Measurements from ENCODE around the gene WDR55.
"Not testable (repeated sequence)": the region's sequence is repeated elsewhere in the genome, so short reads cannot be mapped to it uniquely, and the experiment has no call there.

WDR55 gene, protein sequence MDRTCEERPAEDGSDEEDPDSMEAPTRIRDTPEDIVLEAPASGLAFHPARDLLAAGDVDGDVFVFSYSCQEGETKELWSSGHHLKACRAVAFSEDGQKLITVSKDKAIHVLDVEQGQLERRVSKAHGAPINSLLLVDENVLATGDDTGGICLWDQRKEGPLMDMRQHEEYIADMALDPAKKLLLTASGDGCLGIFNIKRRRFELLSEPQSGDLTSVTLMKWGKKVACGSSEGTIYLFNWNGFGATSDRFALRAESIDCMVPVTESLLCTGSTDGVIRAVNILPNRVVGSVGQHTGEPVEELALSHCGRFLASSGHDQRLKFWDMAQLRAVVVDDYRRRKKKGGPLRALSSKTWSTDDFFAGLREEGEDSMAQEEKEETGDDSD

DNA sequence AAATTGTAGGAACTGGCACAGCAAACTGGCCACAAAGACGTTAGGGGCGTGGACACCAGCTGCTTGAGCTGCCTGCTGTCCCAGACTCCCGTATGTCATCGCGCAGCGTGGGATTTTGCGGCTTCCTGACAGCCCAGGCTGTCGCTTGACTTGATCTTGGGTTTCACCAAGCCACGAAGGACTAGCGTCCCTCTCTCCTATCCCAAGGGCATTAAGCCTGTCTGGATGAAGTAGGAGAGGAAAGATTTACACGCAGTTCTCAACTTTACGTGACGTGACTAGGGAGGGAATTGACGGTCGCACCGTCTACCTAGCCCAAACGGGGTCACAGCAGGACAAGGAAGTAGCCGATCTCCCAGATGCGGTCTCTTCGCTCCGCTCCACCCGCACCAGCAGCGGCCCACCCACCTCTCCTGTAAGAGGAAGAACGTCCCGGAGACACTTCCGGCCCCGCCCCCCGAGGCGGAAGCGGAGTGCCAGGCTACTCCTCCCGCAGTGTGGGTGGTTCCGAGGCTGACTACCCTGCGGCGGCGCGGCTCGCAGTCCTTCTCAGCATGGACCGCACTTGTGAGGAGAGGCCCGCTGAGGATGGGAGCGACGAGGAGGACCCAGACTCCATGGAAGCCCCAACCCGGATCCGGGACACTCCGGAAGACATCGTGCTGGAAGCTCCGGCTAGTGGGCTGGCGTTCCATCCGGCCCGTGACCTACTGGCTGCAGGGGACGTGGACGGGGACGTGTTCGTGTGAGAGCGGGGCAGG, at the start of gene WDR55:
TSS of gene WDR55 (plus strand) at position 546 of the 761 bp plus-strand sequence. CDS start at position 555, 9 bp downstream.
- peak; percentile 88 for DNase-seq (ENCODE audit: low read depth)

DNA sequence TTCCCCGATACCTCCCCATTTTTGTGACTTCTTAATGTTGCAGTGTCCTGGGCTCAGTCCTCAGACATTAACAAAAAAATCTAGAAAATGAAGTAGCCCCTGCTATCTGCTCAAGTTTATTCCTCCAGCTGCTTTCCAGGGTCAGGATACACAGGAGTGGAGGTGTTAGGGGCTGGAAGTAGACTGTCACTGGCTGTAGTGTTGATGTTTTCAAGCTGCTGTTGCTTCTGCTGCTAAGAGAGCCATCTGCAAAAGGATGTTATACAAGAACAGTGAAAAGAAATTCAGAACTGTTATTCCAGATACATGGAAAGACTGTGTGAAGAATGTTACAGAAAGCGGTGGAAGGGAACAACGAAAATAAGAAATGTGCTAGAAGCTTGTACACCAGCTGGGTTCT, 42.4 kb upstream of the WDR55 start:
- no peak for DNase-seq (ENCODE audit: low read depth)

DNA sequence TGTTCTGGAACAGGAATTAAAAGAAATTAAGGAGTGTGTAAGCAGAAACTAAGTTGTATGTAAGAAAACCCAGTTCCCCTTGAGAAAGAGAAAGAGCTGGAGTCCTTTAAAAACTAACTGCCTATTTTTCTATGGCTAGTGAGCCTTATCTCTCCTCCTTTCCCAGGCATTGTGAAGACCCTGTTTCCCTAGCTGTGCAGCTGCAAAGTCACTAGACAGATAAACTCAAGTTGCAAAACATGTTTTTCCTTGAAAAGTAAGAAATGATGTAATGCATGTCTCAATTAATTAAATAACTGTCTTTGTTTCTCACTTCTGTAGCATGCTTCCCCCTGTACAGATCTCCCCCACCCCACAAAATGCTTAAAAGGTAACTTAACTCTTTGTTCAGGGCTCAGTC, 41.6 kb upstream of the WDR55 start:
- DNase-seq (ENCODE audit: low read depth): peak; percentile 55

DNA sequence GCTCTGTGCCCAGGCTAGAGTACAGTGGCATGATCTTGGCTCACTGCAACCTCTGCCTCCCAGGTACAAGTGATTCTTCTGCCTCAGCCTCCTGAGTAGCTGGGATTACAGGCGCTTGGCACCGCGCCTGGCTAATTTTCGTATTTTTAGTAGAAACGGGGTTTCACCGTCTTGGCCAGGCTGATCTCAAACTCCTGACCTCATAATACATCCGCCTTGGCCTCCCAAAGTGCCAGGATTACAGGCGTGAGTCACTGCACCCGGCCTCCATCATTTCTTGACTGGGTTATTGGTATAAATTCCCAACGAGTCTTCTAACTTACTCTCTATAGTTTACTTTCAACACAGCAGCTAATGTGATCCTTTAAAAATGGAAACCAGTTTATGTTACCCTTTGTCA, 39.8 kb upstream of the WDR55 start:
- not testable (repeated sequence) for DNase-seq (ENCODE audit: low read depth)

DNA sequence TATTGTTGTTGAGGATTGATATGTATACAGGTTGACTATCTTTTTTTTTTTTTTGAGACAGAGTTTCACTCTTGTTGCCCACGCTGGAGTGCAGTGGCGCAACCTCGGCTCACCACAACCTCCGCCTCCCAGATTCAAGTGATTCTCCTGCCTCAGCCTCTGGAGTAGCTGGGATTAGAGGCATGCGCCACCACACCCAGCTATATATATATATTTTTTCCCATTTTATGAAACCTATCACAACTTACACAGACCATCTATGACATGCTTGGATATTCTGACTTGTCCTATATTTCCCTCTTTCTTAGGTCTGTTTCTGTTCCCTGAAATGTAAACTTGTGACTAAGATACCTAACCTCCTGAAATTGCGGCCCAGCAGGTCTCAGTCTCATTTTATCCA, 36.7 kb upstream of the WDR55 start:
- DNase-seq (ENCODE audit: low read depth): no peak

DNA sequence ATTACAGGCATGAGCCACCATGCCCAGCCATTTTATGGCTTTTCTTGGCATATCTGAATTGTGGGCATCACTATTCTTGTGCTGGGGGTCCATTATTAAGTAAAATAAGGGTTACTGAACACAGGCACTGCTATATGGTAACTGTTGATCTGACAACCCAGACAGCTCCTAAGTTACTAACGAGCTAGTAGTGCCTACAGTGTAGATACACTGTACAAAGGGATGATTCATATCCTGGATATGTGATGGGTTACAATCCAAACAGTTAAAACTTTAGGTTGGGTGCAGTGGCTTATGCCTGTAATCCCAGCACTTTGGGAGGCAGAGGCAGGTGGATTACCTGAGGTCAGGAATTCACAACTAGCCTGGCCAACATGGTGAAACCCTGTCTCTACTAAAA, 36.0 kb upstream of the WDR55 start:
- no peak for DNase-seq (ENCODE audit: low read depth)

DNA sequence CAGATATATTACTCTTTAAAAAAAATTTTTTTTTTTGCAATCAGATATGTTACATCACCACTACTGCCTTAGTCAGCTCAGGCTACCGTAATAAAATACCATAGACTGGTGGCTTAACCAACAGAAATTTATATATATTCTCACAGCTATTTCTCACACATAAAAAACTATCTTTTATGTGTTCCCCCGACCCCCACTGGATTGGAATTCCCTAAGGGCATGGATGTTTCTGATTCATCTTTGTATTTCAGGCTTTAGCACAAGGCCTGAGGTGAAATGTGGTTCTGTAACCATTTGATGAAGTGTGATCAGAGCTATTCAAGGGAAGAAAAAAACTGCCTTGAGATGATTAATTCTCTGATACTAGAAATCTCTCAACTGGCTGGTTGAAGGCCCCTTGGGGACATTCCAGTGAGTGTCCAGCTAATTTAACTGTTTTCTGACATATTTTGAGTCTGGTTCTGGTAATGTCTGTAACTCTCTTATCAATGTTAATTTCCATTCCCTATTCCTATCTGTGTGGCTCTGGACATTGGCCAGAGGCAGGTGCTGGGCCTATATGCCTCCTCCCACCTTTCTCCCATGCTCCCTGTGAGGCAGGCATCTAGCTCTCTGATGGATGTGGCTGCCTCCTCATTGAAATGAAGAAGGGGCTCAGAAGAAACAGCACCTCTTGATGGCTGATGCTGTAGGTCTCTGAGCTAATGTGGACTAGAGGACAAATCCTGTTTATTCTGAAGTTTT, 34.2 kb upstream of the WDR55 start:
- peak; percentile 47 for DNase-seq (ENCODE audit: low read depth)

DNA sequence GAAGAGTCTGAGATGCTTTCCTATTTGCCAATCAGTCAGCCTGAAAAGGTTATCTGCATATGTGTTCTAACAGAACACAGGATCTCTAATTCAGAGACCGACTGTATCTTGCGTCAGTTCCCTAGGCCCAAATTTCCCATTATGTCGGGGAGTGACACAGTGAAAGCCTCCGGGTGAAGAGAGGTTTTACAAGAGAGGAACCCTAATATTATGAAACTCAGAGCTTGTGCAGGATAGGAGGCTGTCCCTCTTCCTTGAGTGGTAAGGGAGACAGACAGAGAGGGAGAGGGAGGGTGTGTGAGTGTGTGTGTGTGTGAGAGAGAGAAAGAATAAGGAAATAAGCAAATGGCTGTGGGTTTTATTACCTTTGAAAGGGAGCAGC, 33.7 kb upstream of the WDR55 start:
- no peak for DNase-seq (ENCODE audit: low read depth)

DNA sequence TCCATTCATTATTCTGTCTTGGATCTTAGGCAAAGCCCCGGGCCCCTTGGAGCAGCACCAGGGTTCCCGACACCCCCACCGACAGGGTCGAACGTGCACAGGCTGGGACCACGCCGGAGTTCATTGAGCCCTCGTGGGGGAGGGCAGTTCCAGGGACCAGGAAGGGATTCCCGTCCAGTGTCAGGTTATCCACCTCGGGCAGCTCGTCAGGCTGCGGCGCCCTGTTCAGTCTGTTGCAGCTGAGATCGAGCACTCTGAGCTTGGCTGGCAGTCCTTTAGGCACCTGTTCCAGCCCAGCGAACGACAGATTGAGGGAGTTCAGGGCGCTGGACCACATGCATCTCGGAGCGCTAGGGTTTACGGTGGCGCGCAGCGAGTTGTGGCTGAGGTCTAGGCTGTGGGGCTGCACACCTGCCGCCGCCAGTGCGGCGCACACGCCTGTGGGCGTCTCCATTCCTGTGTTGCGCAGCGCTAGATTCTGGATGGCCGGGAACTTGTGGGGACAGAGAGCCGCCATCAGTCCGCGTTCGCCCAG, 32.8 kb upstream of the WDR55 start:
- DNase-seq (ENCODE audit: low read depth): no peak

DNA sequence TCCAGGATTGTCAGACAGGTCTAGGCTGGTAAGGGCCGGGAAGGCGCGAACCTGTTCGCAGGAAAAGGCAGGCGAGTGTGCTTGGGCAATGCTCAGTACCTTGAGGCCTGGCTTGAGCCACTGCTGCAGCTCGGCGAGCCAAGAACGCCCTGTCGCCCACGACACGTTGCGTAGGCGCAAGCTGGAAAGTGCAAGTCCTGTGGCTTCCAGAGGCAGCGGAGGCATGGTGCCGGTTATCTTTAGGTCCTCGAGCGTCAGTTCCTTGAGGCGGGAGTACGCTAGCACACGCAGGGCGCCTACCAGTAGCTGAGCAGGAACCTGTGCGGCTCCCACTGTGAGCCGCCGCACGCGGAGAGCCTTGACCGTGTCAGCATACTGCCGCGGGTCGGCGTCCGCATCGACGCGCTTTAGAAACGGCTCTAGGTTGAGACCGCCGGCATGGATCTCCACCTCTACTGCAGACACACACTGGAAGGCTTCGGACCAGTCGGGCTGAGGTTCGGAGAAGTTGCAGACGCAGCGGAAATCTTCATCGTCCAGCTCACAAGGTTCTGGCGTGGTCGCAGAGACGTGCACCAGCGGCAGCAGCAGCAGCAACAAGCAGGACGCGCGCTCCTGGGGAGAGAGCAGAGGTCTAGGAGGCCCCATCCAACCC, 32.2 kb upstream of the WDR55 start:
- peak; percentile 48 for DNase-seq (ENCODE audit: low read depth)

DNA sequence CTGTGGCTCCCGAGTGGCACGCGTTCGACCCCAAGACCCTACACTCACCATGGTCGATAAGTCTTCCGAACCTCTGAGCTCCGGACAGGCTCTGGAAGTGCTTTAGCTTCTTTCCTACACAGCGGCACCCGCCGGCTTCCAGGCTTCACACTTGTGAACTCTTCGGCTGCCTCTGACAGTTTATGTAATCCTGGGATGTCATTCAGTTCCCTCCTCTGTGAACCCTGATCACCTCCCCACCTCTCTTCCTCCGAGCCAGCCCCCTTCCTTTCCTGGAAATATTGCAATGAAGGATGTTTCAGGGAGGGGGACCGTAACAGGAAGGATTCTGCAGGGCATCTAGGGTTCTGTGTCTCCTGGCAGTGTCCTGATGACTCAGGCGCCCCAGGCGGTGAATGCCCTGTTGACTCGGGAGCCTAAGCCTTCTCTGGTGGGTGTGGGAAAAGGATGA, 31.7 kb upstream of the WDR55 start, which contains the start of gene CD14:
TSS of gene CD14 (minus strand) at position 155 of the 451 bp plus-strand sequence. CDS start at position 51, 104 bp downstream.
- peak; percentile 53 for DNase-seq (ENCODE audit: low read depth)

DNA sequence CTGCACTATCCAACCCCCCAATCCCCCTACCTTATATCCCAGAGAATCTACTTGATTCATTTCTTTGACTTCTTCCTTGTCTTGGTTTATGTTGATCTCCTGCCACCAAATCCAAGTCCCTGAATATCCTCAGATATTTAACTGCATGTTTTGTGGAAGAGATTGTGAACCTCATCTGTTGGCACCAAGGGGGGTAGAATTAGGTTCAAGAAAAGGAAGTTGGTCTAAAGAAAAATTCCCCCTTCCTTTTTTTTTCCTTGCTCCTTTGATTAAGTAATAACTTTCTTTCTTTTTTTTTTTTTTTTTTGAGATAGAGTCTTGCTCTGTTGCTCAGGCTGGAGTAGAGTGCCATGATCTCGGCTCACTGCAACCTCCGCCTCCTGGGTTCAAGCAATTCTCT, 31.2 kb upstream of the WDR55 start:
- no peak for DNase-seq (ENCODE audit: low read depth)

DNA sequence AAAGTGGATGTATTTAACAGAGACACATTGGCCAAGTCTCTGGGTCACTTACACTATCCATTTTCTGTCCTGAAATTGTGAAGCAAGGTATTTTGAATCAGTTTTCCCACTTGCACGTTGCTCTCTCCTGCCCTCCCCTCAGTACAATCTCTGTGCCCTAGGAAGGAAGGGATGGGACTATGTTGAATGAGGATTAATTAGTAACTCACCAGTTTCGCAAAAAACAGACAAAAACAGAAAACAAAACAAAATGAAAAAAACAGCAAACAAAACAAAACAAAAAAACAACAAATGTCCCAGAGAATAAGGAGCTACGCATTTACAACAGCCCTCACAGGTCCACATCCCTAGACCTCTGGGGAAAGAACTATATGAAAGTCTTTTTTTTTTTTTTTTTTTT, 30.6 kb upstream of the WDR55 start:
- no peak for DNase-seq (ENCODE audit: low read depth)

DNA sequence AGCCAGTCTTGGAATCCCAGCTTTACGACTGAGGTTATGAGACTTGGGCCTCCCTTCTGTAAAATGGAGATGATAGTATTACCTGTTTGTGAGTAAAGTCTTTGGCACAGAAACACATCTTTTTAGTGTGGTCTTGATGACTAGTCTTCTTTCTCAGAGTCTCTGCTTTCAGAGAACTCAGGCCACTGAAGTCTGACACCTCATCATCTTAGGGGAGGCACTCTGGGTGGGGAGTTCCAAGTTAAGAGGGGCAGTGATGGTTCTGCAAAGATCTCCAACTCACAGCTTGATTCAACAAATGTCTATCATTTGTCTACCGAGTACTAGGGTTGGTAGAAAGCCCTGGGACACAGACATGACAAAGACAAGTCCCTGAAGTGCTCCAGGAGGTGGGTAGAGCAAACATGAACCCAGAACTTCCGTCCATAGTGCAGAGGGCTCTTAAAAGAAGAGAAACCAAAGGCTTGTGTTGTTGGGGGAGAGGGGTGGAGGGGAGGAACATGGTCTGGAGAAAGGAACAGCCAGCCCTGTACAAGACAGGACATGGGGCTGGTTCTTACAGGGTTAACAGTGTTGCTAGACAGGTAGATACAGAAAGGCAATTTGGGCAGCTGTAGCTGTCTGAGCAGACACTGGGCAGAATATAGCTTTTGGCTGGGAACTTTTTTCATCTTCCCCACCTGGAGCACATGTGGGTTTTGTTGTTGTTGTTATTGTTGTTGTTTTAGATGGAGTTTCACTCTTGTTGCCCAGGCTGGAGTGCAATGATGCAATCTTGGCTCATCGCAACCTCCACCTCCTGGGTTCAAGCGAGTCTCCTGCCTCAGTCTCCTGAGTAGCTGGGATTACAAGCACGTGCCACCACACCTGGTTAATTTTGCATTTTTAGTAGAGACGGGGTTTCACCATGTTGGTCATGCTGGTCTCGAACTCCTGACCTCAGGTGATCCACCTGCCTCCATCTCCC, 29.1 kb upstream of the WDR55 start:
- DNase-seq (ENCODE audit: low read depth): no peak

DNA sequence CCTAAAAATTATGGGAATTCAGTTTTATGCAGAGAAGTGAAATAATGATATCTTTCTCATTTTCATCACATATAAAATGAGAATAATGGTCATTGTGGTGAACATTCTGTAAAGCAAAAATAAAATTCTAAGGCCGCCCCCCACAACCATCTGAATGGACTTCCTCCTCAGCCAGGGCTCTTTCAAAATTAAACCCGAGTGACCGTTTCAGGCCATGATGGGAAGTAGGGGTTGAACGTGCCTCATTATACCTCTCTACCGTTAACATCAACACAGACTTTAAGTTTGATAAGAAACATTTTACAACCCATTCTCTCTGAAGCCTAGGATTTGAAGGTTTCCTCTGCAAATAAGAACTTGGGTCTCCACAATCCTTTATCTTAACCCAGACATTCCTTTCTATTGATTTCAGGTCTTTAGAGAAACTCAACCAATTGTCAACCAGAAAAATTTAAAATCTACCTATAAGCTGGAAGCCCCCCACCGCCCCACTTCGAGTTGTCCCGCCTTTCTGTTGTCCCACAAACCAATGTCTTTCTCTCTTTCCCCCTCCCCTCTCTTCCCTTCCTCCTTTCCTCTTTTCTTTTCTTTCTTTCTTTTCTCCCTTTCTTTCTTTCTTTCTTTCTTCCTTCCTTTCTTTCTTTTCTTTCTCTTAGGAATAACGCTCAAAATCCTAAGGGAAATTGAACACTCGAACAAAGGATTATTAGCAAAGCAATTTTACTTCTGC, 27.2 kb upstream of the WDR55 start:
- no peak for DNase-seq (ENCODE audit: low read depth)

DNA sequence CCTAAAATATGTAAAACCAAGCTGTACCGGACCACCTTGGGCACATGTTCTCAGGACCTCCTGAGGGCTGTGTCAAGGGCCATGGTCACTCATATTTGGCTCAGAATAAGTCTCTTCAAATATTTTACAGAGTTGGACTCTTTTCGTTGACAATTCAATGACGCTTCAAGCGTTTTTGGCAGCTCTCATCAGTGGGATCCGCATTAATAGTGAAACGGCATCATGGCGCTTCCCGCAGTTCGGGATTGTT, 25.9 kb upstream of the WDR55 start:
- DNase-seq (ENCODE audit: low read depth): not testable (repeated sequence)

DNA sequence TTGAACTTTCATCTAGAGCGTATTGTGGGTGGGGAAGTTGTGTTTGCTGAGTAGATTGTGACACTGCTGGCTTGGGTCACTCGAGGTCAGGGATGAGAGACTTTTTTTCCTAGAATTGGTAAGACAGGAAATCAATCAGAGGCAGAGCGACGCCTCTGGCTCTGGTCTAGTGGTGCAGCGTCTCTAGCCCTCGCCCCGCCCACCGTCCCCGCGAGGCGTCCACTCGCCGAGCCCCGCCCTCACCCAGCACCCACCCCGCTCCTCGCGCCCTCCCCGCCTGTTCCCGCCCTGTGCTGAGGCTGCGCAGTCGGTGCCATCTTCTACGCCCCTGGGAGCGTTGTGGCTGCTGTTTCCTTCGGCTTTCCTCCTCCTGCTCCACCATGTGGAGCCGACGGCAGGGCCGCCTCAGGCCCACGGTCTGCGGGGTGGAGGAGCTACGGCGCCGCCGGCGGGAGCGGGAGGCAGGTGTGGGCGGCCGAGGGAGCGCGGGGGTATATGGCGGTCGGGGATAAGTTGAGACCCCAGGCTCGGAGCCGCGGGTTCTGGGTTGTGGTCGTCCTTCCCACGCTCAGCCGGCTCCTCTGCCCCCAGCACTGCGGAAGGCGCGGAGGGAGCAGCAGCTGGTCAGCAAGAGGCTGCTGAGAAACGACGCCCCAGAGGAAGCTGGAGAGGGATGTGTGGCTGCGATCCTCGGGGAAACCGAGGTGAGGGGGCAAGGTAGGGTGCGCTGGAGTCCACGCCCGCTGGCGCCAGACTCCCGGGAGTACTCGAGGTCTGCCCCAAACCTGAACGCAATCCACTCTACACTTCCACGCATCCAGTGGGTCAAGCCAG, 25.3 kb upstream of the WDR55 start, which contains the start of gene TMCO6:
TSS of gene TMCO6 (plus strand) at position 304 of the 834 bp plus-strand sequence. CDS start at position 381, 77 bp downstream.
- peak; percentile 90 for DNase-seq (ENCODE audit: low read depth)

DNA sequence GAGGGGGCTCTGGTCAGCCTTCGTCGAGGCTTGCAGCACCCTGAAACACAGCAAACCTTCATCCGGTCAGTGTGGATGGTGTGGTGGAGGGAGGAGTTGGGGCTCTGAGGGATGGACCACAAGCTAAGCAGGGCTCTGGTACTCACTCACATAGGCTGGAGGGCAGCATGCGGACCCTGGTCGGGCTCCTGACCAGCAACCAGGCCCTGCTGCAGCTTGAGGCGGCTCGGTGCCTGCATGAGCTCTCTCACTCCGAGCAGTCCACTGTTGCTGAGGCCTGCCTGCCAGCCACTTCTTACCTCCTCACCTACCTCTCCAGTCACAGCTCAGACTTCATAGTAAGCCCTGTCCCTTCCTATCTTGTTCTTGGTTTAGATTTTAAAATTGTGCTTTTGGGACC, 23.0 kb upstream of the WDR55 start:
- DNase-seq (ENCODE audit: low read depth): no peak

DNA sequence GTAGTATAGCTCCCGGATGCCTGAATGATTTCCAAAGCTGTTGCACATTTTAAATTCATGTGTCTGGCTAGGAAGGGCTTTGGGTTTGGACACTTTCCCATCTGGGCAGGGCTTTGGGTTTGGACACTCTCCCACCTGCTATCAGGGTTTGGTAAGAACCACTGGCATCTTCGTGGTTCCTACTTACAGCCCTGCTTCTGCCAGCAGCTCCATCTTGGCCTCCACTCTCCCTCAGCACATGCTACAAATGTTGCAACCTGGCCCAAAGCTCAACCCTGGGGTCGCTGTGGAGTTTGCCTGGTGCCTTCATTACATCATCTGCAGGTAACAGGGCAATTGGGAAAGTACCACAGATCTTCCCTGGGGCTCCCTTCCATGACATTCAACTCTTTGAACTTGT, 22.0 kb upstream of the WDR55 start:
- DNase-seq (ENCODE audit: low read depth): peak; percentile 93

Data from amniotic epithelial cell (primary cell).